22Rv1 (cell line): ENCODE data around the gene LYPLA2.

Source experiments
- H3K27ac ChIP-seq: fragments of 450-650 bp; 2 replicates; pipeline ENCODE4 v1.5.1; 2017
- ZFX ChIP-seq: fragments of 450-650 bp; IDR thresholded peaks from 2 replicates; pipeline ENCODE4 v1.6.1; 2017; ENCODE audit warnings: antibody characterized with exemption, borderline replicate concordance
- TF ChIP-seq, protein P1 (sequence below): fragments of 450-650 bp; IDR thresholded peaks from 2 replicates; pipeline ENCODE4 v1.5.1; 2017; ENCODE audit warnings: mild to moderate bottlenecking

The LYPLA2 gene

GRCh38 chr1:23768733-23769132 lies 22.2 kb upstream of the LYPLA2 start:
- no peak for TF ChIP-seq ZFX
- TF ChIP-seq, protein P1, sequence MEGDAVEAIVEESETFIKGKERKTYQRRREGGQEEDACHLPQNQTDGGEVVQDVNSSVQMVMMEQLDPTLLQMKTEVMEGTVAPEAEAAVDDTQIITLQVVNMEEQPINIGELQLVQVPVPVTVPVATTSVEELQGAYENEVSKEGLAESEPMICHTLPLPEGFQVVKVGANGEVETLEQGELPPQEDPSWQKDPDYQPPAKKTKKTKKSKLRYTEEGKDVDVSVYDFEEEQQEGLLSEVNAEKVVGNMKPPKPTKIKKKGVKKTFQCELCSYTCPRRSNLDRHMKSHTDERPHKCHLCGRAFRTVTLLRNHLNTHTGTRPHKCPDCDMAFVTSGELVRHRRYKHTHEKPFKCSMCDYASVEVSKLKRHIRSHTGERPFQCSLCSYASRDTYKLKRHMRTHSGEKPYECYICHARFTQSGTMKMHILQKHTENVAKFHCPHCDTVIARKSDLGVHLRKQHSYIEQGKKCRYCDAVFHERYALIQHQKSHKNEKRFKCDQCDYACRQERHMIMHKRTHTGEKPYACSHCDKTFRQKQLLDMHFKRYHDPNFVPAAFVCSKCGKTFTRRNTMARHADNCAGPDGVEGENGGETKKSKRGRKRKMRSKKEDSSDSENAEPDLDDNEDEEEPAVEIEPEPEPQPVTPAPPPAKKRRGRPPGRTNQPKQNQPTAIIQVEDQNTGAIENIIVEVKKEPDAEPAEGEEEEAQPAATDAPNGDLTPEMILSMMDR, result no peak
- H3K27ac ChIP-seq, result no peak overlapping the region

DNA sequence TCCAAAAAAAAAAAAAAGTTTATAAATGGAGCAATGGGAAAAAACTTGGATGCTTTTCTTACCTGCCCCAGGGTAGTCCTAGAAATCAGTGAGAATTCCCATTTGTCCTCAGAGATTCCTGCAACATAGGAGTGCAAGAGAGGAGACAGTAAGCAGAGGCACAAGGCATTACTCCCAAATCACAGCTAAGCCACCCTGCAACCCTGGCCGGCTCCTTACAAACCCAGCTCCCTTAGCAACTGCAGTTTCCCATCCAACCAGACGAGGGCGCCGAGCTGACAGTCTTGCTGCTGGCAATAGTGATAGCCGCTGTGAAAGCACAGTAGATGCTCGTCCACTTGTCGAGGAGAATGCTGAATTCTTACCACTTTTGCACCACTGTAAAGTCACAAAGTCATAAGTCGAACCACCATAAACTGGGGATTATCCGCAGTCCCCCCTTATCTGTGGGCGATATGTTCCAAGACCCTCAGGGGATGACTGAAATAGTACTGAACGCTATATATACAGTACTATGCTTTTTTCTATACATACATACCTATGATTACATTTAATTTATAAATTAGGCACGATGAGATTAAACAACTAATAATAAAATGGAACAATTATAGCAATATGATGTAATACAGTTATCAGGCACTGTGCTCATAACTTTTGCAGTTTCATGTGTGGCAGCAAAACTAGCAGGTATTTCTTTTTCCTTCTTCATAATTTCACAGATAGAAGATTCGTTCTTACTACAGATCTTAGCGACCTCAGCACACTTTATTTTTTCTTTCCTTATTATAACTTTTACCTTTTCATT lies 18.7 kb upstream of the LYPLA2 start:
- no peak overlapping the region for H3K27ac ChIP-seq
- no peak for TF ChIP-seq ZFX
- TF ChIP-seq, protein P1, result peak; percentile 97

- no peak overlapping the region for H3K27ac ChIP-seq
- no peak for TF ChIP-seq ZFX
- TF ChIP-seq, protein P1, result no peak
Measured at GRCh38 chr1:23772854-23773242, 18.1 kb upstream of the LYPLA2 start.

DNA sequence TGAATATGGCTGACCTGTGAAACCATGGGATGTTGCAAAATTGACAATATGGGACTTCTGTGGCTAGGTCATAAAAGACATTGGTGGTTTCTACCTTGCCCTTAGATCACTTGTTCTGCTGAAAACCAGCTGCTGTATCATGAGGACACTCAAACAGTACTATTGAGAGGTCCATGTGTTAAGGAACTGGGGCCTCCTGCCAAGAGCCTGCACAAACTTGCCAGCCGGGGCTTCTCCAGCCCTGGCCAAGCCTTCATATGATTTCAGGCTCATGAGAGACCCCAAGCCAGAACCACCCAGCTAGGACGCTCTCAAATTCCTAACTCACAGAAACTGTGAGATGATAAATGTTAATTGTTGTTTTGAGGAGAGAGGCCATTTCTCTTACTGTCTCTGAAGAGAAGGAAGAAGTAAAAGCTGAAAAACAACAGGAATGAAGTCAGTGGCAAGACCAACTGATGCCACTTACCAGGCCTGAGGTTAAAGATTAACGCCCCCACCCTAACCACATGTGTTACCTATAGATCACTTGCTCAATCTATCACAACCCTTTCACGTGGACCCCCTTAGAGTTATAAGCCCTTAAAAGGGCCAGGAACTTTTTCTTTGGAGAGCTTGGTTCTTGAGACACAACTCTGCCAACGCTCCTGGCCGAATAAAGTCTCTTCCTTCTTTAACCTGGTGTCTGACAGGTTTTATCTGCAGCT lies 16.6 kb upstream of the LYPLA2 start:
- TF ChIP-seq, protein P1, result no peak
- TF ChIP-seq ZFX, result no peak
- no peak overlapping the region for H3K27ac ChIP-seq

DNA sequence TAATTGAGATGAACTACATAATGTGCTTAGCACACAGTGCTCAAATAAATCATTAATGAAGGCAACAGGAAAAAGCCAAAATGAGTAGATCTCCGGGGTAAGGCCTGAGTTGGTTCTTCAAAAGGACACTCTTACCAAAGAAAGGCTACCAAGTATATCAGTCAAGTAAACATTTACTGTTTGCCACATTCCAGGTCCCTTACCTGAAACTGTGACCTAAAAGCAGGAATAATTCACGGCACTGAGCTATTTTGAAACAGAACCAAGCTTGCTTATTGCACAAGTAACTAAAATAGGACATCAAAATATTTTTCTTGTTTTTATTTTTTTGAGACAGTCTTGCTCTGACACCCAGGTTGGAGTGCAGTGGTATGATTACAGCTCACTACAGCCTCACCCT lies 14.7 kb upstream of the LYPLA2 start:
- H3K27ac ChIP-seq, result no peak overlapping the region
- TF ChIP-seq, protein P1, result no peak
- no peak for TF ChIP-seq ZFX

GRCh38 chr1:23777979-23778814 lies 12.7 kb upstream of the LYPLA2 start, which contains the start of gene PITHD1:
TSS of gene PITHD1 (plus strand) at chr1:23778418. CDS start at chr1:23778516, 98 bp downstream.
- H3K27ac ChIP-seq, result peak within 1 kb of the TSS; percentile 88
- TF ChIP-seq ZFX, result no peak
- TF ChIP-seq, protein P1, result no peak
